Thyroid gland (tissue), 4 donors: ENCODE results near the gene DOHH. TPM values are rescaled to one million over a fixed set of nuclear protein-coding genes. Genes with fewer than 3 reads are reported as not detected.

ENCODE experiments used
- DNase-seq, 2 donors: peaks; one replicate each; pipeline ENCODE4 v3.0.0-alpha.2; 2019
- H3K27ac ChIP-seq, 3 donors: fragments of 200-600 bp; sonication (generic); 1 replicate in 2 of 3; 2 replicates in 1 of 3; pipeline ENCODE4 v1.5.1; 2016 to 2019; ENCODE audit warnings: mild to moderate bottlenecking in 1 of 3, moderate library complexity in 1 of 3
- H3K27me3 ChIP-seq: fragments of 200-600 bp; sonication (generic); one replicate; pipeline ENCODE4 v1.5.1; 2019
- H3K36me3 ChIP-seq, 2 donors: fragments of 200-600 bp; sonication (generic); one replicate each; pipeline ENCODE4 v1.5.1; 2016 to 2019
- H3K4me1 ChIP-seq, 2 donors: fragments of 200-600 bp; sonication (generic); one replicate each; pipeline ENCODE4 v1.5.1; 2017 to 2019
- H3K4me3 ChIP-seq, 3 donors: fragments of 200-600 bp; sonication (generic); replicated peaks in 1 of 3; 1 replicate in 2 of 3; 2 replicates in 1 of 3; pipeline ENCODE4 v1.5.1; 2016; ENCODE audit warnings: mild to moderate bottlenecking in 1 of 3
- H3K9me3 ChIP-seq: fragments of 200-600 bp; sonication (generic); one replicate; pipeline ENCODE4 v1.5.1; 2017
- CTCF ChIP-seq, 6 experiments: fragments of 200-600 bp in 3 of 6; fragments of 450-650 bp in 3 of 6; sonication (generic) in 3 of 6; IDR thresholded peaks; one replicate each; pipeline ENCODE4 v1.5.1; 2016 to 2019; ENCODE audit warnings: antibody characterized with exemption in 6 of 6, mild to moderate bottlenecking in 2 of 6, inconsistent platforms in 1 of 6, moderate library complexity in 1 of 6
- POLR2A ChIP-seq, 2 donors: fragments of 450-650 bp; IDR thresholded peaks; one replicate each; pipeline ENCODE4 v1.6.1; 2017; ENCODE audit warnings: antibody characterized with exemption in 2 of 2, mild to moderate bottlenecking in 2 of 2, moderate library complexity in 1 of 2
- WGBS, 2 donors: methylation state at CpG; one replicate each; pipeline ENCODE4 v1.1.5; 2017; 5-methylcytosine and 5-hydroxymethylcytosine counted together
- intact Hi-C: fragments of 100-400 bp; cut with DNase I; formaldehyde crosslinking; loops from one replicate; pipeline ENCODE4 v1.15.1; 2023
- total RNA-seq, 4 donors: library from RNA; depleted of rRNA; stranded (reverse); fragments of >200 nt; gene quantifications; one replicate each; pipeline ENCODE4 v1.2.3, GENCODE V29; 2016

Gene DOHH
- total RNA-seq, 4 donors from 2014 or later, result 9.0 to 18.9 (median 13.6) TPM

GRCh38 chr19:3546119-3546518, 45.6 kb upstream of the DOHH start:
- Histone ChIP-seq H3K4me1 (no peaks in the 10 kb centered on the region), H3K9me3 (no peaks in the 10 kb centered on the region), H3K4me3 (no peak overlapping the region), H3K27ac (no peak overlapping the region), H3K36me3 (no peaks in the 10 kb centered on the region), H3K27me3 (no peaks in the 10 kb centered on the region)
- no peak for DNase-seq
- no peak for TF ChIP-seq CTCF (IDR thresholded peaks at IDR 0.05)
- no peak for TF ChIP-seq POLR2A (IDR thresholded peaks at IDR 0.05)
- 89 to 96% methylated on average over 11 to 19 of the region's 23 CpGs for WGBS, 2 donors
- intact Hi-C loops, result no loop called here

DNA sequence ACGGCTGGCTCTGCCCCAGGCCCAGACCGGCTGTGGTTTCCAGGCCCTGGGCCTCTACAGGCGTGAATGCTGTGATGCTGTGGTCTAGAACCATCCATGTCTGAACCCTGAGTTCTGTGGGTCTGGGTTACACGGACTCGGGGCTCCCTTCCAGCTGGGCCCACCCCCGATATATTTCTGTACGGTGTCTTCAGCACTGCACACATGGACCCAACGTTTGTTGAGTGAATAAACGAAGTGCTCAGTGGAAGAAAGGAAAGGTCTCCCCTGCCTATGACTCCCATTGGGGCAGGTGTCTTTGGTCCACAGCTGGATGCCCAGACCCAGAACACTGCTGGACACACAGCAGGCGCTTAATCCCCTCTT, 45.2 kb upstream of the DOHH start:
- TF ChIP-seq POLR2A (IDR thresholded peaks at IDR 0.05), result no peak
- TF ChIP-seq CTCF (IDR thresholded peaks at IDR 0.05), result no peak
- DNase-seq, result no peak
- Histone ChIP-seq H3K27ac (no peak overlapping the region), H3K4me1 (no peaks in the 10 kb centered on the region), H3K36me3 (no peaks in the 10 kb centered on the region), H3K27me3 (no peaks in the 10 kb centered on the region), H3K9me3 (no peaks in the 10 kb centered on the region), H3K4me3 (no peak overlapping the region)
- WGBS, 2 donors, result 78 to 83% methylated on average over 10 of the region's 10 CpGs
- intact Hi-C loops, result loop anchor here (2.0 kb wide), 1 partner anchor 73 kb away; no protein-coding TSS in a partner anchor

DNA sequence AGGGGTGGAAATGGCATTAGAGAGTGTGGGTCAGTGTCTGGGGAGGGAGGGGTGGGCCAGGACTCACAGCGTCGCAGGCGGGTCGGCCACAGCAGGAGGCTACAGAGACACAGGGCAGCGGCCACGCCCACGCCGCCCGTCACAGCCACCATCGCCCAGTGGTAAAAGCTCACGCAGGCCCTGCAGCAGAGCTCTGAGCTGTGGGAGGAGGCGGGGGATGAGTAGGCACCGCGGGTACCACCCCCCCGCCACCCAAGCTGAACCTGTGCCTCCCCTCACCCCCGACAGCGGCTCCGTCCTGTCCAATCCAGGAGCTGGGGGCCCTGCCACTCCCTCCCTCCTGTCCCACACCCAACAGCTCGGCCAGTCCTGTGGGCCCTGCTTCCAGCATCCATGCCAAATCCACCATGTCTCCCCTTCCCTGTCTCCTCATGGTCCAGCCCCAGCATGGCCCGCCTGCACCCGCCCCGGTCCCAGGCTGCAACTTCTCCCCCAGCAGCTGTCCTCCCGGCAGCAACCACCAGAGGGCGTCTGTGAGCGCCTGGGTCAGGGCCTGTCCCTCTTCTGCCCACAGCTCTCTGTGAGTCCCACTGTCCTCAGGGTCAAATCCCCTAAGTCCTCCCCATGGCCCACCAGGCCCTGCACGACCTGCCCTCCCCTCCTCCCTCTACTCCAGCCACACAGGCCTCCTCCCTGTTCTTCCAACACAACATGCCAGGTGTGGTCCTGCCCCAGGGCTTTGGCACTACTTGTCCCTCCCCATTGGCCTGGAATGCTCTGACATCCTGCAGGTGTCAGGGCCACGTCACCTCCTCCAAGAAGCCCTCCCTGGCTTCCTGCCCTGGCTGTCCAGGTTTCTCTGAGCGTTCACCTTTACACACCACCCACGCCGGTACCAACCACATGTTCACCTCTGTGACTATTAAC, 44.5 kb upstream of the DOHH start:
- no peaks in the 10 kb centered on the region for H3K27me3 ChIP-seq
- peak; percentile 49 to 60 for DNase-seq
- no peak overlapping the region for H3K27ac ChIP-seq
- WGBS, 2 donors, result 67 to 78% methylated on average over 18 to 24 of the region's 30 CpGs
- H3K4me3 ChIP-seq, result no peak overlapping the region
- intact Hi-C loops, result loop anchor here (2.0 kb wide), 1 partner anchor 74 kb away; no protein-coding TSS in a partner anchor
- no peaks in the 10 kb centered on the region for H3K9me3 ChIP-seq
- H3K4me1 ChIP-seq, result no peaks in the 10 kb centered on the region
- no peaks in the 10 kb centered on the region for H3K36me3 ChIP-seq
- no peak for TF ChIP-seq POLR2A (IDR thresholded peaks at IDR 0.05)
- peak; percentile 63 to 92 (median 77) for TF ChIP-seq CTCF (IDR thresholded peaks at IDR 0.05)

DNA sequence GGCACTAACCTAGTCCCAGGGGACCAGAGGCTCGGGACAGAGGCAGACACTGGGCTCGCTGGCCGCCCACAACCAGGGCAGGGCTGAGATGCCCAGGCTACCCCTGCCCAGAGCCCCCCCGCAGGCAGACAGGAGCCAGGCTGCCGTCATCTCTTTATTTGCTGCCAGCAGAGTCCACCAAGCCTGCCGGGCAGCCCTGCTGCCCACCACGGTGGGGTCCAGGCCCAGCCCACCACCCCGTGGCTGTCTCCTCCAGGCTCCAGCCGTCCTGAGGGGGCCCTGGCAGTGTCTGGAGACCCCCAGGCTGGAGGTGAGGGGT, 43.5 kb upstream of the DOHH start:
- DNase-seq, result no peak
- H3K27ac ChIP-seq, result no peak overlapping the region
- no peaks in the 10 kb centered on the region for H3K27me3 ChIP-seq
- TF ChIP-seq CTCF (IDR thresholded peaks at IDR 0.05) (no peak), POLR2A (IDR thresholded peaks at IDR 0.05) (no peak)
- H3K36me3 ChIP-seq, result no peaks in the 10 kb centered on the region
- H3K4me1 ChIP-seq, result no peaks in the 10 kb centered on the region
- WGBS, 2 donors, result 89 to 100% methylated on average over 1 to 9 of the region's 9 CpGs
- no peaks in the 10 kb centered on the region for H3K9me3 ChIP-seq
- intact Hi-C loops, result loop anchor here (2.0 kb wide), 1 partner anchor 75 kb away; no protein-coding TSS in a partner anchor
- no peak overlapping the region for H3K4me3 ChIP-seq
